ENCODE measurements around the gene SLC6A19.

SLC6A19 gene

DNA sequence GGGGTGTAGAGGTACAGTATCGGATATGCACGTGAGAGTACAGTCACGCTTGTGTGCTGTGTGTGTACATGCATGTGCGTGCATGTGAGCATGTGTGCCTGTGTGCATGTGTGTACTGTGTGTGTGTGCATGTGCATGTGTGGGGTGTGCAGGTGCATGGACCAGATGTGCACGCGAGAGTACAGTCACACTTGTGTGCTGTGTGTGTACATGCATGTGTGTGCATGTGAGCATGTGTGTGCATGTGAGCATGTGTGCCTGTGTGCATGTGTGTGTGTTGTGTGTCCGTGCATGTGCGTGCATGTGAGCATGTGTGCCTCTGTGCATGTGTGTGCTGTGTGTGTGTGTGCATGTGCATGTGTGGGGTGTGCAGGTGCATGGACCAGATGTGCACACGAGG lies 10.3 kb downstream of the SLC6A19 start:
- DNase-seq, result no peak

DNA sequence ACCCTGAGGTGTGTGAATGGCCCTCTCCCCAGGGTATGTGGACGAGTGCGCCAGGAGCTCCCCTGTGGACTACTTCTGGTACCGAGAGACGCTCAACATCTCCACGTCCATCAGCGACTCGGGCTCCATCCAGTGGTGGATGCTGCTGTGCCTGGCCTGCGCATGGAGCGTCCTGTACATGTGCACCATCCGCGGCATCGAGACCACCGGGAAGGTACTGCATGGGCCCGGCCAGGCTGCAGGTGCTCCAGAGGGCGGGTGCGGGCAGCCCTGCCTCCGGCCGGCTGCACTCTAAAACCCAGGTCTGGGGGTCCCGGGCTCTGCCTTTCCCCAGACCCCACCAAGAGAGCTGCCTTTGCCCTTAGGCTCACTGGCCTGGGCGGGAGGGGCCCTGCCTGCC lies 10.9 kb downstream of the SLC6A19 start:
- no peak for DNase-seq

DNA sequence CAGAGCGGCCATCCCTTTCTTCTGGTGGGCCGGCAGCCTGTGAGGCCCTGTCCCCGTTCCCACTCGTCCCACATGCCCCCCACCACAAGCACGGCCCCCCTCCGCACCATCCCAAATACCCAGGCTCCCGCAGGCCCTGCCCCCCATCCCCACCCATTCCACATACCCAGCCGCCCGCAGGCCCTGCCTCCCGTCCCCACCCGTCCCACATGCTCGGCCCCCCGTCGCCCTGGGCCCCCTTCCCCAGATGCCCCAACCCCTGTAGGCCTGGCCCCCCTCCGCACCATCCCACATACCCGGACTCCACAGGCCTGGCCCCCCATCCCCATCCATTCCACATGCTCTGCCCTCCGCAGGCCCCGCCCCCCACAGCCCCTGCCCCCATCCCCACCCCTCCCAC lies 11.5 kb downstream of the SLC6A19 start:
- DNase-seq, result no peak

DNA sequence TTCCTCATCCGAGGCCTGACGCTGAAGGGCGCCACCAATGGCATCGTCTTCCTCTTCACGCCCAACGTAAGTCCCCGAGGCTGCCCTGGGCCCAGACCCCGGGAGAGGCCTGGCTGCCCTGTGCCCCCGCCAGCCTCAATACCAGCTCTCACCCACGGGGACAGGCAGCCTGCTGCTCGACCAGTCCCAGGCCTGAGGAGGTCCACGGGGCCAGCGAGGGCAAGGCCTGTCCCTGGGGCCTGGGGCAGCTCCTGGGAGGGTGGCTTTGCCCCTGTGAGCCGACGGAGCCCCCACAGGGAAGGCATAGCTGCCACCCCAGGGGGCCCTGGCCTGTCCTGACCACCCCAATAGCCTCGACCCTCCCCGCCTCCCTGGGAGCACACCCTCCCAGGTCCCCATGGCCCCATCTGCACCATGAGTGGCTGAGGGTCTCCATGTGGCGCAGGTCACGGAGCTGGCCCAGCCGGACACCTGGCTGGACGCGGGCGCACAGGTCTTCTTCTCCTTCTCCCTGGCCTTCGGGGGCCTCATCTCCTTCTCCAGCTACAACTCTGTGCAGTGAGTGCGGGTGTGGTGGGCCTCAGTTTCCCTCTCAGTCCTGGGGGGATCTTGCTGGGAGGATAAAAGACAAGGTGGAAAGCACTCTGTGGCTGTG lies 12.2 kb downstream of the SLC6A19 start:
- no peak for DNase-seq

DNA sequence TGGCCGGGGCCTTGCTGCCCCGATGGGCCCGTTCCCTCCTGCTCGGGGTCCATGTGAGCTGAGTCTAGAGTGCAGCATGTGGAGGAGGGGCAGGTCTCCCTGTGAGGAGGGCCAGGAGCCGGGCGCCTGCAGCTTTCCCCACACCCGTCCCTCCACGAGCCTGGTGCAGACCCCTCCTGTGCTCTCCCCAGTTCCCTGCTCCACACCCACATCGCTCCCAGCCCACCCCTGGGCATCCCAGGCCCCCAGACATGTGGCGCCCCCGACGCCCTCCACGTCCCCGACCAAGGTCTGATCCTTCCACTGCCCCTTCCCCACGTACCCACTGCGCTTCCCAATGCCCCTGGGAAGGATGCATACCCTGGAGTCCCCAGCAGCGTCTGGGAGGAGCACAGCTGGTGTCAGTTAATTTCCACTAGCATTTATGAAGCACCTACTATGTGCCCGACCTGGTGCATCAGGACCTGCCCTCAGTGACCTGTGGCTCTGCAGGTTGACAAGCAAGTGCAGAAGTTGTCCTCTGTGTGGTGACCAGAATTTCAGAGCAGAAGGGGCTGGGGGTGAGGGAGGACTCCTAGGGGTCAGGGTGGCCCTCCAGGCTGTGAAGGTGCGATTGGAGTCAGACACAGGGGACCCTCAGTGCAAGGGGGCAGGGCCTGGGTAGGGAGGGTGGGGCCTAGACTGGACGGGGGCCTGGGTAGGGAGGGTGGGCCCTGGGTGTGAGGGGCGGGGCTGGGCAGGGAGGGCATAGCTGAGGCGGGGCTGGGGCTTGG lies 13.0 kb downstream of the SLC6A19 start:
- no peak for DNase-seq

DNA sequence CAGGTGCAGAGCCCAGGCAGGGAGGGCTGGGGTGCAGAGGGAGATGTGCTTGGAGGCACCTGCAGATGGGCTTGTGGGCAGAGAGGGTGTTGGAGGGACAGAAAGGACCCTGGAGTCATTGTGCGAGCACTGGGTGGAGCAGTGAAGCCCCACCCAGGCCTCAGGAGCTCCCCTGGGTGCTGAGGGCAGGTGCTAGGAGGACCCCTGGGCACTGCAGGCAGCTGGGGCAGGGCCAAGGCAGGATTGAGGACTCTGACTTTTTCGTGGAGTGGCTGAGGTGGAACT lies 13.5 kb downstream of the SLC6A19 start:
- no peak for DNase-seq

DNA sequence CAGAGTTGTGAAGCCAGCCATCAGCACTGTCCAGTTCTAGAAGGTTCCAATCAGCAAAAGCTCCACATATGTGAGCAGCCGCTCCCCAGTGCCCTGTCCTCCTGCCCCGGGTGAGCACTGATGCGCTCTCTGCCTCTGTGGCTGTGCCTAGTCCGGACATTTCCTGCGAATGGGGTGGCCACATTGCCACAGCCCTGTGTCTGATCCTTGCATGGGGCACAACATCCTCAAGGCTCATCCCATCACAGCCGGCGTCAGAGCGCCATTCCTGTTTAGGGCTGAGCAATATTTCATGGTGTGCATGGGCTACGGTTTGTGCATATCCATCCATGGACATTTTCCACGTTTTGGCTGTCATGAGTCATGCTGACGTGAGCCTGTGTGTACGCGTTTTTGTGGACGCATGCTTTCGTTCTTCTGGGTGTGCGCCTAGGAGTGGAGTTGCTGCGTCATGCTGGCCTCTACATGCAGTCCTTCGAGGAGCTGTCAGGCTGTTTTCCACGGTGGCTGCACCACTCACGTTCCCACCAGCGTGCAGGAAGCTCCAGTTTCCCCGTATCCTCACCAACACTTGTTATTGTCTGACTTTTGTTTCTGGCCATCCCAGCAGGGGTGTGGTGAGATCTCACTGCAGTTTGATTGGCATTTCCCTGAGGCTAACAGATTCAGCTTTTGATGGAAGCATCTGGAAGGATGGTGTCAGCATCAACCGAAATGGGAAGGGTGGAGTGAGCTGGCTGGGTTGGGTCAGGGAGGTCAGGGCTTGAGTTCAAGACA lies 14.1 kb downstream of the SLC6A19 start:
- no peak for DNase-seq

DNA sequence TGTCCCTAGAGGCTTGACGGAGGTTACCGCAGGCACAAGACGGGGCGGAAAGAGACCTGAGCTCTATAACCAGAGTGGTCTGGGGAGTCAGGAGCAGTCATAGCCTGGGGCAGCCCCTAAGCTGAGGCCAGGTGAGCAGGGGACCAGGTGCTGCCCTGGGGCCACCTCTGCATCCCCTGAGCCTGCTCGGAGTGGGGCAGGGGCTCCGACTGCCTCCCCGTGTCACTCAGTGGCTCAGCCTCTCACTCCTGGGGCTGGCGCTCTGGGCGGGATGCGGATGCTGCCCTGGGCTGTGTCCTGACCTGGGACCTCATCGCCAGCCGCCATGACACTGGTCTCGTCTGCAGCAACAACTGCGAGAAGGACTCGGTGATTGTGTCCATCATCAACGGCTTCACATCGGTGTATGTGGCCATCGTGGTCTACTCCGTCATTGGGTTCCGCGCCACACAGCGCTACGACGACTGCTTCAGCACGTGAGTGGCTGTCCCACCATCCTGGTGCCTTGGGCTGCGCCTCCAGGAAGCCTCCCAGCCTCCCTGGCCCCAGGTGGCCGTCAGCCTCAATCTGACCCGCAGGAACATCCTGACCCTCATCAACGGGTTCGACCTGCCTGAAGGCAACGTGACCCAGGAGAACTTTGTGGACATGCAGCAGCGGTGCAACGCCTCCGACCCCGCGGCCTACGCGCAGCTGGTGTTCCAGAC lies 15.0 kb downstream of the SLC6A19 start:
- no peak for DNase-seq

DNA sequence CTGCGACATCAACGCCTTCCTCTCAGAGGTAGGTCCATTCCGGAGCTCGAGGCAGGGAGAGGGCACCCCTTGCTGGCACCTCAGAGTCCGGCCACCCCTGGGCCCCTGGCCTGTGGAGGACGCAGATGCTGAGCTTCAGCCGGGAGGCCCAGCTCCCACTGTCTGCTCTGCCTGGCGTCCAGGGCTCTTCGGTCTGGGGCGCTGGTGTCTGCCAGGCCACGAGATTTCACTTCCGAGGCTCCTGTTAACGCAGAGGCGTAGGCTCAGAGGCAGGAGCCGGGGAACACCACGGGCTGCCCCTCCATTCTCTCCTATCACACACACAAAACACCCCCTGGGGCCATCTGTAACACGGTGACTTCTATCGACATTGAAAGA lies 15.5 kb downstream of the SLC6A19 start:
- DNase-seq, result no peak

DNA sequence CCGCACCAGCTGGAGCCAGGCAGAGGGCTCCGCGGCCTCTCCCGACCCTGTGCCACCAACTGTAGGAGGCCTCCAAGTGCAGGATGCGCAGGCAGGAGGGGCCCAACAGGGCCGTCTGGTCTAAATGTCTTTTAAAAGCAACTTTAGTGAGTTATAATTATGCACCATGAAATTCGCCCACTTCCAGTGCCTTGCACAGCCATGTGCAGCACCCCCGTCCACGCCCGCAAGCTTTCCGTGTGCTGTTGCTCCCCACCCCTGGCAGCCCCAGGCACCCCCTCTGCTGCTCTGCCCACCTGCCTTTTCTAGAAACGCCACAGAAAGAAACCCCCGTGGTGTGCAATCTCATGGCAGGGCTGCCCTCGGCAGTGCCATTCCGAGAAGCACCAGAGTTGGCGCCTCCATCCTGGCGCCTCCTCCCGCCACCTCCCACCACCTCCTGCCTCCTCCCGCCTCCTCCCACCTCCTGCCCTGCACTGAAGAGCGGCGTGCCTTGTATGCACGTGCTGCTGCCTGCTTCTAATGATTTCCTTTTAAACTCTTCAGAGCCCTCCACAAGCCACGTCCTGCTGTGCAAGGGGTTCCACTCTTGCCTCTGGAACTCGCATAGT lies 16.3 kb downstream of the SLC6A19 start:
- DNase-seq, result no peak

DNA sequence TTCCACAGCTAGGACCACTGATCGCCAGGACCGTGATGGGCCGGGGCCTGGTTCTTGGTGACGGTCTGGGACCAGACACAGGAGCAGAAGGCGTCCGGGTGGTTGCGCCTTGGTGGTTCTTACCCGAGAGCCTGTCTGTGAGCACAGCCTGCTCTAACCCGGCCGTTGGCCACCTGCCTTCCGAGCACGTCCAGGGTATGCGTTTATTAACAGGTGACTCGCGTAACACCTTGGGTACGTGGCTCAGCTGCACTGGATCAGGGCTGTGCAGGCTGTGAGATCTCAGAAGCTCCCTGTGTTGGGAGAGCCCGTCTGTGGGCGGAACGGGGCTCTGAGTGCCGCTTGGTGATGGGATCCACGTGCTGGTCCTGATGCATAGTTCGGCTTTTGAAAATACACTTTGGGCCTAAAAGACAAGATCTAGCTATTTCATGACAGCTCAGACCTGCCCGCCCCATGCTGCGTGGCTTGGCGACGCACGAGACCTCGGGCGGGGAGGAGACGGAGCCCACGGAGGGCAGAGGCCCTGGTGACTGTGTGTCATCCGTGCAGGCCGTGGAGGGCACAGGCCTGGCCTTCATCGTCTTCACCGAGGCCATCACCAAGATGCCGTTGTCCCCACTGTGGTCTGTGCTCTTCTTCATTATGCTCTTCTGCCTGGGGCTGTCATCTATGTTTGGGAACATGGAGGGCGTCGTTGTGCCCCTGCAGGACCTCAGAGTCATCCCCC lies 17.1 kb downstream of the SLC6A19 start:
- no peak for DNase-seq

DNA sequence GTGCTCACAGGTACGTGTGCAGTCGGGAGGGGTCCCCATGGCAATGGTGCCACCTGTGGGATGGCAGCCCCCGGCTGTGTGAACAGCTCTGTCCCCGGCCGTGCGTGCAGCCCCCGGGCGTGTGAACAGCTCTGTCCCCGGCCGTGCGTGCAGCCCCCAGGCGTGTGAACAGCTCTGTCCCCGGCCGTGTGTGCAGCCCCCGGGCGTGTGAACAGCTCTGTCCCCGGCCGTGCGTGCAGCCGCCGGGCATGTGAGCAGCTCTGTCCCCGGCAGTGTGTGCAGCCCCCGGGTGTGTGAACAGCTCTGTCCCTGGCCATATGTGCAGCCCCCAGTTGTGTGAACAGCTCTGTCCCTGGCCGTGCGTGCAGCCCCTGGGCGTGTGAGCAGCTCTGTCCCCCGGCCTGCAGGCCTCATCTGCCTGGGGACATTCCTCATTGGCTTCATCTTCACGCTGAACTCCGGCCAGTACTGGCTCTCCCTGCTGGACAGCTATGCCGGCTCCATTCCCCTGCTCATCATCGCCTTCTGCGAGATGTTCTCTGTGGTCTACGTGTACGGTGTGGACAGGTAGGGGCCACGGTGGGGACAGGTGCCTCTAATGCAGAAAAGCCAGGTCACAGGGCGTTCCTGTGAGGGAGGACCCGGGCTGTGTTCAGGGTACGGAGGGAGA lies 17.8 kb downstream of the SLC6A19 start:
- DNase-seq, result no peak

DNA sequence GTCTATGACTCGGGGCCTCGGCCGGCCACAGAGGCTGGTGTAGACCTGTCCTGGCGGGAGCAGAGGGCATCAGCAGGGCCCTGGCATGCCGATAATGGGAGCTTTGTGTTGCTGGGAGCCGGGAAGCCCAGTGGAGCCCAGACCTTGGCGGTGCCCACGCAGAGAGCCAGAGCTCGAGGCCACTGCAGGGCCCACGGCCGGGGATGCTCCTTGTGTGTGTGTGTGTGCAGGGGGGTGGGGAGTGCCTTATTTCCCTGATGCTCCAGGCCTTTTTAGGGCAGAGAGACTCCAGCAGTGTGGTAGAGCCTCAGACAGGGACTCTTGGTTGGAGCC lies 18.3 kb downstream of the SLC6A19 start:
- DNase-seq, result no peak

DNA sequence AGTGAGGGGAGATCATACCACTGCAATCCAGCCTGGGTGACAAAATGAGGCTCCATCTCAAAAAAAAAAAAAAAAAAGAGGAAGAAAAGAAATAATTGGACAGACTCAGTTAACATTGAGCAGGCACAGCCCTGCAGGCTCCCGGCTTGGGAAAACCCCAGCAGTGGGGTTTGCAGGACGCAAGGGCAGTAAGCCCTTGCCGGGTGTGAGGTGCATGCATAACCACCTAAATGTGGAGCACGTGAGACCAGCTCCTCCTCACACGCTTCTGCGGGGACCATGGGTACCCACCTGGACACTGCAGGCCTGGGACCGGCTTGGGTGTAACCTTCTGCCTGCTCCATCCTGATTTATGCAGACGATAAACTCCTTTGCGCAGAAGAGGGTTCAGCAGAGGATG lies 19.0 kb downstream of the SLC6A19 start:
- no peak for DNase-seq

DNA sequence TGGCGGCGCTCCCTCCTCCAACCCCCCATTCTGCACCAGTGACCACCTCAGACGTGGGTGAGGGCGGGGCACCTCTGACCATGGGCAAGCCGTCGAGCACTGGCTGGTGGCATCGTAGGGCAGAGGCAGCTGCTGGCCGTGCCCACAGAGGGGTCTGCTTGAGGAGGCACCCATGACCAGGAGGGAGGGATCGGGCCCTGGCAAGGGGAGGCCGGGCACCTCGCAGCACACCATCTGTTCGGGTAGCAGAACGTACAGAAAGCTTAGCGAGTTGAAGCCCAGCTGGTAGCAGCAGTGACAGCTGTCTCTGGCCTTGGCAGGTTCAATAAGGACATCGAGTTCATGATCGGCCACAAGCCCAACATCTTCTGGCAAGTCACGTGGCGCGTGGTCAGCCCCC lies 19.4 kb downstream of the SLC6A19 start:
- DNase-seq, result no peak

DNA sequence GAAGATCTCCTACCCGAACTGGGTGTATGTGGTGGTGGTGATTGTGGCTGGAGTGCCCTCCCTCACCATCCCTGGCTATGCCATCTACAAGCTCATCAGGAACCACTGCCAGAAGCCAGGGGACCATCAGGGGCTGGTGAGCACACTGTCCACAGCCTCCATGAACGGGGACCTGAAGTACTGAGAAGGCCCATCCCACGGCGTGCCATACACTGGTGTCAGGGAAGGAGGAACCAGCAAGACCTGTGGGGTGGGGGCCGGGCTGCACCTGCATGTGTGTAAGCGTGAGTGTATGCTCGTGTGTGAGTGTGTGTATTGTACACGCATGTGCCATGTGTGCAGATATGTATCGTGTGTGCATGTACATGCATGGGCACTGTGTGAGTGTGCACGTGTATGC lies 20.3 kb downstream of the SLC6A19 start:
- no peak for DNase-seq

DNA sequence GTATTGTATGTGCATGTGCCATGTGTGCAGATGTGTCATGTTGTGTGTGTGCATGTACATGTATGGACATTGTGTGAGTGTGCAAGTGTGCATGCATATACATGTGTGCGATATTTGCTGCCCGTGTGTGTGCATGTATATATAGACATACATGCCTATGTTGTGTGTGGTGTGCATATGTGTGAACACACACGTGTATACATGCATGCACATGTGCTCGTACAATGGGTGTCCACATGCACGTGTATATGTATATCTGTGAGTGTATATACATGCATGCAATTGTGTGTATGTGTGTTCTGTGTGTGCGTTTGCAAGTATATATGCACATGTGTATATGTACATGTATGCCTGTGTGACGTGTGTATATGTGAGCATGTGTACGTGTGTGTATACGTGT lies 20.8 kb downstream of the SLC6A19 start:
- no peak for DNase-seq

DNA sequence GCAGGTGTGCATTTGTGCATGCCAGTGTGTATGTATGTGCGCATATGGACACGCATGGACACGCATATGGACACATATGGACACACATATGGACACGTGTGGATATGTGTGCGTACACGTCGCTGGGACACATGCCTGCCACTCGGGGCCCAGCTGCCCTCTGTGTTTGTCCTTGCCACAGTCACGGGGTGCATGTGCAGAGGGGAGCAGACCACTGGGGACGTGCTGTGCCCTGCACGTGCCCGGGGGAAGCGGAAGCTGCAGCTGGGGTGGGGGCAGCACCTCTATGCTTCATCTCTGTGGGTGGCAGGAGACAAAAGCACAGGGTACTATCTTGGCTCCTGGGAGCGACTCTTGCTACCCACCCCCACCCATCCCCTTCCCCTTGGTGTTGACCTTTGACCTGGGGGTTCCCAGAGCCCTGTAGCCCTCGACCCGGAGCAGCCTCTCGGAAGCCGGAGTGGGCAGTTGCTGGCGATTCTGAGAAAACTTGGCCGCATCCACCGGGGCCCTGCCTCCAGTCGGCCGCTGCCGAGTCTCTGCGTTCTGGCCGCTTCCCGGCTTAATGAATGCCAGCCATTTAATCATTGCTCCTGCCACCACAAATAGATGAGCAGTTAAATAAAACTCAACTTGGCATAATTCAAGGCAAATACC lies 21.4 kb downstream of the SLC6A19 start:
- no peak for DNase-seq

DNA sequence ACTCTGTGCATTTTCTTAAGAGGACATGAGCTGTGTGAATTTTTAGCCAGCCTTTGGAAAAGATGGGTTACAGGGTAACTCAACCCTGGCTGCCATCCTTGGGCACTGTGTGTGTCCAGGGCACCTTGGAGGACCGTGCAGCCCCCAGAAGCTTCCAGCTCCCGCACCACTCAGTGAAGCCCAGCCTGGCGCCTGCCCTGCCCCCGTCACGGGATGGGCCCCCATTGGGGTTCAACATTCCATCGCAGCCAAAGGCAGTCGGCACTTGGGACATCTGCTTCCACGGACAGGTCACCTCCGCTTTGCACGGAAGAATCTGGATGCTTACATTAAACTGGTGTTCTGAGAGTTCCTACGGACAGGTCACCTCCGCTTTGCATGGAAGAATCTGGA lies 21.9 kb downstream of the SLC6A19 start:
- DNase-seq, result no peak

DNA sequence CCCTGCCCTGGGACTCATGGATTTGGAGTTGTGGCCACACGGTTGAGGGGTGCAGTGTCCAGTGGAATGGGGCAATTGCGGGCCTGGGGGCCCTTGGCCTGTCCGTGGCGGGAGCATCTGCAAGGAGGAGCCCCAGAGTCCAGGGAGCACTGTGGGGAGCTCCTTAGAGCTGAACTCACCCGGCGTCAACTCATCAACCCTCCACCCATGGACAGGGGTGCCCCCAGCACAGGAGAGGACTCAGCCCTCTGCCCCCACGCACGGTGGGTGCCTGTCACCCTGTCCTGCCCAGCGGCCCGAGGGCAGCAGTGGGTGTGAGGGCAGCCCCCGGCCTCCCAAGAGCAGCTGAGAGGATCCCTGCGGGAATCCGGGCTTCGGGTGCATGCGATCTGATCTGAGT lies 23.2 kb downstream of the SLC6A19 start:
- DNase-seq, result no peak

DNA sequence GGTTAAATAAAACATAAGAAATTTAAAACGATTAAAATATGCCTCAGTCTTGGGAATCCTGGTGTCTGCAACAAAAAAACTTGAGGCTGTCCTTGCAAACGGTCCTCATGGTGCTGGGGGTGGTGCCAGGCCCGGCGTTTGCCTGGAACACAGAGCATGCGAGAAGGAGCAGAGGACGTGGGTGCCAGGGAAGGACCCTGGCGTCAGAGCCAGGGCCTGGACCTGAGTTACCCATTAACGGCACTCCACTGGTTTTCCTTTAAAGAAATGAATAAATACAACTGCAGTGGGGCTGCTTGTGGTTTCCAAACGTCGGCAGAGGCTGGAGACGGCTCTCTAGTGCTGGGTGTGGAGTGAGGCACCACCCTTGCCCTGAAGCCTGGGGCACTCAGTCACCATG lies 23.7 kb downstream of the SLC6A19 start, which contains the start of gene SLC6A18:
TSS of gene SLC6A18 (plus strand) at position 301 of the 400 bp plus-strand sequence. CDS start at position 398, 97 bp downstream.
- no peak for DNase-seq

Measured in activated naive CD4-positive, alpha-beta T cell treated with Interleukin-2 at 50 U/mL for 16 hours (primary cell).